ENCODE results near the gene NEU3.
"Not testable (repeated sequence)": the region's sequence is repeated elsewhere in the genome, so short reads cannot be mapped to it uniquely, and the experiment has no call there.

The NEU3 gene

GRCh38 chr11:75031771-75032549 lies 43.2 kb downstream of the NEU3 start:
- no peak for DNase-seq

DNA sequence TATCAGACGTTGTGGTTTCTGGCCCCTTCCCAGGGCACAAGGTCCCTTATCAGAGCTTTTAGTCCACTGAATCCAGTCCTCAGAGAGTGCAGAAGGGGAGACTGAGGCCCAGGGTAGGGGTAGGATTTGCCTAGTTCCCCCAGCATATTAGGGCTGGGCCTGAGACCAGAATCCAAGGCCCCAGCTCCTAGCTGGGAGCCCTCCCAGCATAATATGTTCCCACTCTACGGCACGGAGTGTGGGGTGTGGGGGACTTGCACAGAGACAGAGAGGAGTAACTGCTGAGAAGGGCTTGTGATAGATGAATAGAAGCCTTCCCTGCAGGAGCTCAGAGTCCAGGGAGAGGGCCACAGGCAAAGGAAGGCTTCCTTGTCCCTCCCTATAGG lies 43.8 kb downstream of the NEU3 start:
- no peak for DNase-seq

DNA sequence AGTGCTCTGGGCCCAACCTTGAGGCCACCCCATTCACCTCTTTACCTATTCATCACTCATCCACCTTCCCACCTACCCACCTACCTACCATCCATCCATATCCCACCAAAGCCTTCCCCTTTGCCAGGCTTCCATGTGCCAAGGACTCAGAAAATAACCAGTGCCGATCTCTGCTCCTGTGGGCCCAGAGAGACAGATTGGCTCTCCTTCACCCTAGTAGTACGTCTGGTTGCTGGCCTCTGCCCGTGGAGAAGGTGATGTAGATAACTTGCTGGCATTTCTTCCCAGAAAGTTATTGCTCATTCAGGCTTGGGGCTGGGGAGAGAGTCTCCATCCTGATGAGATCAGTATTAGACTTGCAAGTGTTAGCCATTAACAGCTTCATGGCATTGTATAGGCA lies 45.2 kb downstream of the NEU3 start:
- no peak for DNase-seq

DNA sequence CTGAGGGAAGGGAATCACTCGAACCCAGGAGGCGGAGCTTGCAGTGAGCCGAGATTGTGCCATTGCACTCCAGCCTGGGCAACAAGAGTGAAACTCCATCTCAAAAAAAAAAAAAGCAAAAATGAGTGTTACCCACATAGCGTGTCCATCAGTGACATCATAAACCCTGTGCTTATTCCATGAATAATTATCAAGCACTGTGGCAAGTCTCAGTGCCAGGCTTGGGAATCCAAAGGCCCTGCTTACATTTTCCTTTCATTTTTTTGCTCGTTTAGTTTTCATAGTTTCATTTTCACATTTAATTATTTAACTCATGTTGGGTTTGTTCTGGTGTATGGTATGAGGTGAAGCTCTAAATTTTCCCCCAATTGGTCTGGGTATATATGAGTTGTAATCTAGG lies 46.5 kb downstream of the NEU3 start:
- DNase-seq = no peak

DNA sequence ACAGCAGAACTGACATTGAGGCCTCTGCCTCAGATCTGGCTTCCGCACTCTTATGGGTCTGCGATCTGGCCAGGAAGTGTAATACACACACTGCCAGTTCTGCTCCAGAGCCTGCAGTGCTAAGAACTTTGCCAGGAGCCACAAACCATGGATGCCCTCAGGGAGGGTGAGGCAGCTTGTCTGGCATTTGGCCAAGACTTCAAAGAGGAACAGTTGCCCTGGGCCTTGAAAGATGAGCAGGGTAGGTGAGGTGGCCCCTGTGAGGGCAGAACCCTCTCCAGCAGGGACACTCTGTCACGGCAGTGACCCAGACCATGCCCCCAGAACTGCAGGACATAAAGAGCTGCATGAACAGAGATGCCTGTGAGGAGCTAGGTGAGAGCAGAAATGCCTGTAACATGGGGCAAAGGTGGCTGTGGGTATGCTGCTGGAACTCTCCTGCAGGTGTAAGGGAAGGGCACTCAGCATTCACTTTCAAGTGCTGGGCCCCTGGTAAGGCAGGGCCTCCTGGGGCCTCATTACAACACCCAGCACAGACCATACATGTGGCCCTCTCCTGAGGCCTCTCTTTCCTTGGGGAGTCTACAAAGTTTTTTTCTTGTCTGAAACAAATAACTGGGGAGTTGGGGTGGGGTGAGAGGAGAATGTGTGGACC lies 47.3 kb downstream of the NEU3 start:
- no peak for DNase-seq

GRCh38 chr11:75040167-75040770 lies 51.5 kb downstream of the NEU3 start:
- DNase-seq = no peak

DNA sequence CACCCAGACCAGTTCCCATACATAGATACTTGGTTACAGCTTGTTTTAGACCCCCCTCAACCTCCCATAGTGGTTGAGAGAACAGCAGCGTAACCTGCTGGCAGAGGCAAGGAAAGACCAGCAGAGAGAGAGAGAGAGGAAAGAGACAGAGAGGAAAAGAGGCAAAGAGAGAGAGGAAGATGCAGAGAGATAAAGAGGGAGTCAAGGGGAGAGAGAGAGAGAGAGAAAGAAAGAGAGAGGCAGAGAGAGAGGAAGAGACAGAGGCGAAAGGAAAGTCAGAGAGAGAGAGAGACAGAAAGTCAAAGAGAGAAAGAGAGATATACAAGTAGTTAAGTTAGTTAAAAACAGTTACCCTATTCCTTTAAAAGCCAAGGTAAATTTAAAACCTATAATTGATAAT lies 52.5 kb downstream of the NEU3 start:
- no peak for DNase-seq

- not testable (repeated sequence) for DNase-seq
Observed at GRCh38 chr11:75041821-75042220, 53.1 kb downstream of the NEU3 start.

- not testable (repeated sequence) for DNase-seq
Observed at GRCh38 chr11:75044381-75045170, 55.8 kb downstream of the NEU3 start.

GRCh38 chr11:75046668-75047067 lies 57.9 kb downstream of the NEU3 start:
- DNase-seq = not testable (repeated sequence)

DNA sequence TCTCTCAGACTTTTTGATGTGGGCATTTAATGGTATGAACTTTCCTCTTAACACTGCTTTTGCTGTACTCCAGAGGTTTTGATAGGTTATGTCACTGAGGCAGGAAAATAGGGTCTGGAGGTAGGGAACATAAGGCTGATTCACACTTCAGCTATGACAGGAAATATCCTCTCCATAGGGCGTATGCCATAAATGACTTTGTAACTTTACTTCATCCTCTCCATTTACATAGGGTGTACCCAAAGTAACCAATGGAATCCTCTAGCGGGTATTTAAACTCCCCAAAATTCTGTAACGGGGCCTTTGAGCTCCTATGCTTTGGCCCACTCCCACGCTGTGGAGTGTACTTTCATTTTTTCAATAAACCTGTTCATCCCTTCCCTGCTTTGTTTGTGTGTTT lies 58.5 kb downstream of the NEU3 start:
- DNase-seq = no peak

DNA sequence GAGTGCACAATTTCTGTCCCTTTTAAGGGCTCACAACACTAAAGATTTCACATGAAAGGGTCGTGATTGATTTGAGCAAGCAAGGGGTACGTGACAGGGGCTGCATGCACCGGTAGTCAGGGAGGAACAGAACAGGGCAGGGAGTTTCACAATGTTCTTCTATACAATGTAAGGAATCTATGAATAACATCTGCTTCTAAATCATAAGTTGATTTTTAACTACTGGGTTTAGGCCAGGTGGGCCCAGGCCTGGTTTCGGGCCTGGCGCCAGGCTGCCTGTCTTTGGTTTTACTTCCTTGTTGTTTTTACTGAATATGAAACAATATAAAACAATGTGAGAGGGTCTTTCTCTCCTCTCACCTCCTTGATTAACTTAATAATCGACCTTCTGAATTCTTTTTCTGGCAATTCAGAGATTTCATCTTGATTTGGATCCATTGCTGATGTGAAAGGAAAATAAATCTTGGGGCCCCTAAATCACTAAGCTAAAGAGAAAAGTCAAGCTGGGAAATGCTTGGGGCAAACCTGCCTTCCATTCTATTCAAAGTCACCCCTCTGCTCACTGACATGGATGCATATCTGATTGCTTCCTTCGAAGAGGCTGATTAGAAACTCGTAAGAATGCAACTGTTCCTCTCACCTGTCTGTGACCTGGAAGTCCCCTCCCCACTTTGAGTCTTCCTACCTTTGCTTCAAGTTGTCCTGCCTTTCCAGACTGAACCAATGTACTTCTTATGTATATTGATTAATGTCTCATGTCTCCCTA lies 61.0 kb downstream of the NEU3 start:
- not testable (repeated sequence) for DNase-seq

DNA sequence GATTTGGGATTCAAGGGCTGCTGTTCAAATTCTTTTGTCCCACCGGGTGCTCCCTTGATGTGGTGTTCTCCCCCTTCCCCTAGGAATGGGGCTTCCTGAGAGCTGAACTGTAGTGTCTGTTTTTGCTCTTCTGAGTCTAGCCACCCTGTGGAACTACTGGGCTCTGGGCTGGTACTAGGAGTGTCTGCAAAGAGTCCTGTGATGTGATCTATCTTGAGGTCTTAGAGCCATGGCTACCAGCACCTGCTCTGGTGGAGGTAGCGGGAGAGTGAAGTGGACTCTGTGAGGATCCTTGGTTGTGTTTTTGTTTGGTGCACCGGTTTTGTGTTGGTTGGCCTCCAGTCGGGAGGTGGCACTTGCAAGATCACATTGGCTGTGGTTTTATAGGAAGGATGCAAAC lies 61.8 kb downstream of the NEU3 start:
- no peak for DNase-seq

DNA sequence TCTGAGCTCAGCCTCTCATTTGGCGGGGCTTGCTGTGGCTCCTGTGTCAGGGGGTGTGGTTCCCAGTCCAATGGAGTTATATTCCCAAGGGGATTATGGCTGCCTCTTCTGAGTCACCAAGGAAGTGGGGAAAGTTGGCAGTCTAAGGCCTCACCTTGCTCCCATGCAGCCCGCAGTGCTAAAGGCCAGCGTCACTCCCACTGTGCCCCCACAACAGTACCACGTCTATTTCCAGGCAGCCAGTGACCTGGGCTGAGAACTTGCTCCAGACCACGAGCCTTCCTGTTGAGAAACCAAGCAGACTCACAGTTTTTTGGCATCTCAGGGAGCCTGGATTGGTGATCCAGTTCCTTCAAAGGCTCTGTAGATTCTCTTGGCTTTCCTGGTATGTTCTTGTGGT lies 62.3 kb downstream of the NEU3 start:
- DNase-seq = no peak

DNA sequence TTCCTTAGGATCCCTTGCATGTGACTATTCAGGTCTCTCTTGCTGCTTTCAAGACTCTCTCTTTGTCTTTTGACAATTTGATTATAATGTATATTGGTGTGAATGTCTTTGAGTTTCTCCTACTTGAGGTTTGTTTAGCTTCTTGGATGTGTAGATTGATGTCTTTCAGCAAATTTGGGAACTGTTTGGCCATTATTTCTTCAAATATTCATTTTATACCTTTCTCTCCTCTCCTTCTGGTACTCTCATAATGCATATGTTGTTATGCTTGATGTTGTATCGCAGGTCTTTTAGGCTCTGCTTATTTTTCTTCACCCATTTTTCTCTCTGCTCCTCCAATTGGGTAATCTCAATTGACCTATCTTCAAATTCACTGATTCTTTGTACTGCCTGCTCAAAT lies 63.7 kb downstream of the NEU3 start:
- no peak for DNase-seq

DNA sequence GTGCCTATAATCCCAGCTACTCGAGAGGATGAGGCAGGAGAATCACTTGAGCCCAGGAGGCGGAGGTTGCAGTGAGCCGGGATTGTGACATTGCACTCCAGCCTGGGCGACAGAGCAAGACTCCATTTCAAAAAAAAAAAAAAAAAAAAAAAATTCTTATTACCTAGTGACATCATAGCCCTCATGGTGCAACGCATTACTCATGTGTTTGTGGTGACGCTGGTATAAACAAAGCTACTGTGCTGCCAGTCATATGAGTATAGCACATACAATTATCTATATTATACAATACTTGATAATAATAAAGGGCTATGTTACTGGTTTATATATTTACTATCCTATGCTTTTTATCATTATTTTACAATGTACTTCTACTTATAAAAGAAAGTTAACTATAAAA lies 66.8 kb downstream of the NEU3 start:
- no peak for DNase-seq

DNA sequence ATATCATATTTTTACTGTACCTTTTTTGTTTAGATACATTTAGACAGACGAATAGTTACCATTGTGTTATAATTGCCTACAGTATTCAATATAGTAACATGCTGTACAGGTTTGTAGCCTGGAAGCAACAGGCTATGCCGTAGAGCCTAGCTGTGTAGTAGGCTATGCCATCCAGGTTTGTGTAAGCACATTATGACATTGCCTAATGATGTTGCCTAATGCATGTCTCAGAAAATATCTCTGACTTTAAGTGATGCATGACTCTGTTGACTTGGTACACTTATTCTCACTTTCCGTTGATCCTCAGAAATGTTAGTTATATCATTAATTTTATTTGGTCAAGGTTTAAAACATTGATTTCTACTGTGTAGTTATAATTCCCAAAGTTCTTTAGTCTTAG lies 68.1 kb downstream of the NEU3 start:
- no peak for DNase-seq

- DNase-seq = no peak
Observed at GRCh38 chr11:75059299-75059698, 70.6 kb downstream of the NEU3 start.

GRCh38 chr11:75063741-75064314 lies 75.1 kb downstream of the NEU3 start:
- DNase-seq = no peak

DNA sequence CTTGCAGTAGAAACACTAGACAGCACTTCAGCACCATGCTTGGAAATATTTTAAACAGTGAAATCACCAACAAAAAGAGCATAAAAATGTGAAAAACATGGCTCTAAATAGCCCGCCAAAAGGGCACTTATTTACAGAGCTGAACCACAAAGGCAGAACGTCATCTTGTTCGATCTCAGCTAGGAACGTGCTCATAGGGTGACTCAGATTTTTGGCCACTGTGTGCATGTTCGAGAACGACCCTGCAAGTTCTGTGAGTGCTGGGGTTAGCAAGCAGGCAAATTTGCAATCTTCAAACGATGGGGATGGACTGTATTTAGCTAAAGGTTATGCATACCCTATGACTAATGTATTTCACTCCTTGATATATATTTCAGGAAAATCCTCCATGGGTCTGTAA lies 77.3 kb downstream of the NEU3 start:
- DNase-seq = no peak

Measured in SIG-M5 (cell line).